Measurements from ENCODE around the gene FLII. TPM values are rescaled to one million over a fixed set of nuclear protein-coding genes. Genes with fewer than 3 reads are reported as not detected.
"Not testable (repeated sequence)": the region's sequence is repeated elsewhere in the genome, so short reads cannot be mapped to it uniquely, and the experiment has no call there.

The FLII gene
- total and polyA plus RNA-seq, 4 donors: 77.4 to 133 (median 126) TPM

GRCh38 chr17:18225642-18226283 is 32.8 kb downstream of the FLII start:
- Histone ChIP-seq H3K4me3 (ENCODE audit: low read depth, low read length) (peak overlapping the region; percentile 75), H3K9me3 (ENCODE audit: control insufficient read depth, insufficient read depth, low read length) (no peaks in the 10 kb centered on the region), H3K36me3 (ENCODE audit: control insufficient read depth, insufficient read depth, low read length) (peaks cover 19% of the 10 kb centered on the region), H3K27me3 (ENCODE audit: control insufficient read depth, insufficient read depth, low read length) (no peaks in the 10 kb centered on the region), H3K27ac (ENCODE audit: low read depth, low read length) (peak overlapping the region; percentile 80), H3K4me1 (ENCODE audit: control insufficient read depth, insufficient read depth, low read length) (peaks cover 62% of the 10 kb centered on the region)
- WGBS (ENCODE audit: insufficient coverage): under 1% methylated on average over 50 of the region's 57 CpGs
- DNase-seq (ENCODE audit: low read depth in 4 of 6, low spot score in 6 of 6): peak in 2 of 6 donors; percentile 19 to 37

GRCh38 chr17:18225121-18225641 is 33.4 kb downstream of the FLII start, which contains the start of gene LLGL1:
TSS of gene LLGL1 (plus strand) at chr17:18225635. CDS start at chr17:18225683, 48 bp downstream.
- Histone ChIP-seq H3K27ac (ENCODE audit: low read depth, low read length) (peak within 1 kb of the TSS; percentile 84), H3K4me3 (ENCODE audit: low read depth, low read length) (peak within 1 kb of the TSS; percentile 75), H3K9me3 (ENCODE audit: control insufficient read depth, insufficient read depth, low read length) (no peaks in the 10 kb centered on the region), H3K4me1 (ENCODE audit: control insufficient read depth, insufficient read depth, low read length) (peaks cover 56% of the 10 kb centered on the region), H3K27me3 (ENCODE audit: control insufficient read depth, insufficient read depth, low read length) (no peaks in the 10 kb centered on the region), H3K36me3 (ENCODE audit: control insufficient read depth, insufficient read depth, low read length) (peaks cover 19% of the 10 kb centered on the region)
- peak; percentile 87 to 98 (median 92) for DNase-seq (ENCODE audit: low read depth in 4 of 6, low spot score in 6 of 6)
- WGBS (ENCODE audit: insufficient coverage): under 1% methylated on average over 60 of the region's 60 CpGs

GRCh38 chr17:18224387-18225120 is 34.0 kb downstream of the FLII start:
- Histone ChIP-seq H3K36me3 (ENCODE audit: control insufficient read depth, insufficient read depth, low read length) (peaks cover 16% of the 10 kb centered on the region), H3K4me1 (ENCODE audit: control insufficient read depth, insufficient read depth, low read length) (peaks cover 50% of the 10 kb centered on the region), H3K27ac (ENCODE audit: low read depth, low read length) (peak overlapping the region; percentile 84), H3K9me3 (ENCODE audit: control insufficient read depth, insufficient read depth, low read length) (no peaks in the 10 kb centered on the region), H3K4me3 (ENCODE audit: low read depth, low read length) (peak overlapping the region; percentile 57), H3K27me3 (ENCODE audit: control insufficient read depth, insufficient read depth, low read length) (no peaks in the 10 kb centered on the region)
- 22% methylated on average over 19 of the region's 23 CpGs for WGBS (ENCODE audit: insufficient coverage)
- peak in 1 of 6 donors; percentile 44 for DNase-seq (ENCODE audit: low read depth in 4 of 6, low spot score in 6 of 6)

- Histone ChIP-seq H3K36me3 (ENCODE audit: control insufficient read depth, insufficient read depth, low read length) (peaks cover 11% of the 10 kb centered on the region), H3K4me3 (ENCODE audit: low read depth, low read length) (no peak overlapping the region), H3K4me1 (ENCODE audit: control insufficient read depth, insufficient read depth, low read length) (peaks cover 46% of the 10 kb centered on the region), H3K9me3 (ENCODE audit: control insufficient read depth, insufficient read depth, low read length) (no peaks in the 10 kb centered on the region), H3K27me3 (ENCODE audit: control insufficient read depth, insufficient read depth, low read length) (no peaks in the 10 kb centered on the region), H3K27ac (ENCODE audit: low read depth, low read length) (peak overlapping the region; percentile 84)
- 100% methylated on average over 2 of the region's 4 CpGs for WGBS (ENCODE audit: insufficient coverage)
- no peak for DNase-seq (ENCODE audit: low read depth in 4 of 6, low spot score in 6 of 6)
These were observed 34.5 kb downstream of the FLII start for GRCh38 chr17:18224053-18224386.

GRCh38 chr17:18218756-18219415 is 39.7 kb downstream of the FLII start:
- H3K27me3 ChIP-seq (ENCODE audit: control insufficient read depth, insufficient read depth, low read length): no peaks in the 10 kb centered on the region
- WGBS (ENCODE audit: insufficient coverage): 42% methylated on average over 2 of the region's 4 CpGs
- H3K4me1 ChIP-seq (ENCODE audit: control insufficient read depth, insufficient read depth, low read length): peaks cover 3% of the 10 kb centered on the region
- H3K27ac ChIP-seq (ENCODE audit: low read depth, low read length): peak overlapping the region; percentile 11
- H3K4me3 ChIP-seq (ENCODE audit: low read depth, low read length): no peak overlapping the region
- DNase-seq (ENCODE audit: low read depth in 4 of 6, low spot score in 6 of 6): peak in 1 of 6 donors; percentile 49
- H3K36me3 ChIP-seq (ENCODE audit: control insufficient read depth, insufficient read depth, low read length): no peaks in the 10 kb centered on the region
- H3K9me3 ChIP-seq (ENCODE audit: control insufficient read depth, insufficient read depth, low read length): no peaks in the 10 kb centered on the region

GRCh38 chr17:18217412-18218015 is 41.0 kb downstream of the FLII start:
- Histone ChIP-seq H3K27me3 (ENCODE audit: control insufficient read depth, insufficient read depth, low read length) (no peaks in the 10 kb centered on the region), H3K9me3 (ENCODE audit: control insufficient read depth, insufficient read depth, low read length) (no peaks in the 10 kb centered on the region), H3K4me3 (ENCODE audit: low read depth, low read length) (no peak overlapping the region), H3K27ac (ENCODE audit: low read depth, low read length) (no peak overlapping the region), H3K36me3 (ENCODE audit: control insufficient read depth, insufficient read depth, low read length) (no peaks in the 10 kb centered on the region), H3K4me1 (ENCODE audit: control insufficient read depth, insufficient read depth, low read length) (peaks cover 3% of the 10 kb centered on the region)
- DNase-seq (ENCODE audit: low read depth in 4 of 6, low spot score in 6 of 6): peak in 3 of 6 donors; percentile 65 to 85 (median 83)
- 12% methylated on average over 5 of the region's 6 CpGs for WGBS (ENCODE audit: insufficient coverage)

GRCh38 chr17:18216906-18217305 is 41.6 kb downstream of the FLII start:
- not testable (repeated sequence) for DNase-seq (ENCODE audit: low read depth in 4 of 6, low spot score in 6 of 6); H3K27ac ChIP-seq (ENCODE audit: low read depth, low read length); H3K9me3 ChIP-seq (ENCODE audit: control insufficient read depth, insufficient read depth, low read length); H3K4me1 ChIP-seq (ENCODE audit: control insufficient read depth, insufficient read depth, low read length); H3K36me3 ChIP-seq (ENCODE audit: control insufficient read depth, insufficient read depth, low read length); H3K4me3 ChIP-seq (ENCODE audit: low read depth, low read length); H3K27me3 ChIP-seq (ENCODE audit: control insufficient read depth, insufficient read depth, low read length)
- 82% methylated on average over 10 of the region's 11 CpGs for WGBS (ENCODE audit: insufficient coverage)

- H3K9me3 ChIP-seq (ENCODE audit: control insufficient read depth, insufficient read depth, low read length): no peaks in the 10 kb centered on the region
- peaks cover 28% of the 10 kb centered on the region for H3K36me3 ChIP-seq (ENCODE audit: control insufficient read depth, insufficient read depth, low read length)
- no peak overlapping the region for H3K27ac ChIP-seq (ENCODE audit: low read depth, low read length)
- no peaks in the 10 kb centered on the region for H3K4me1 ChIP-seq (ENCODE audit: control insufficient read depth, insufficient read depth, low read length)
- H3K27me3 ChIP-seq (ENCODE audit: control insufficient read depth, insufficient read depth, low read length): no peaks in the 10 kb centered on the region
- DNase-seq (ENCODE audit: low read depth in 4 of 6, low spot score in 6 of 6): no peak
- no peak overlapping the region for H3K4me3 ChIP-seq (ENCODE audit: low read depth, low read length)
- 55% methylated on average over 5 of the region's 7 CpGs for WGBS (ENCODE audit: insufficient coverage)
These were observed 44.8 kb downstream of the FLII start for GRCh38 chr17:18213666-18214270.

- H3K9me3 ChIP-seq (ENCODE audit: control insufficient read depth, insufficient read depth, low read length): no peaks in the 10 kb centered on the region
- H3K36me3 ChIP-seq (ENCODE audit: control insufficient read depth, insufficient read depth, low read length): peaks cover 81% of the 10 kb centered on the region
- H3K4me1 ChIP-seq (ENCODE audit: control insufficient read depth, insufficient read depth, low read length): peaks cover 4% of the 10 kb centered on the region
- no peak overlapping the region for H3K4me3 ChIP-seq (ENCODE audit: low read depth, low read length)
- H3K27ac ChIP-seq (ENCODE audit: low read depth, low read length): no peak overlapping the region
- no peaks in the 10 kb centered on the region for H3K27me3 ChIP-seq (ENCODE audit: control insufficient read depth, insufficient read depth, low read length)
- no peak for DNase-seq (ENCODE audit: low read depth in 4 of 6, low spot score in 6 of 6)
- WGBS (ENCODE audit: insufficient coverage): 94% methylated on average over 12 of the region's 19 CpGs
These were observed 50.4 kb downstream of the FLII start for GRCh38 chr17:18208092-18208491.

Data from spinal cord (tissue), 10 donors.